Endothelial cell of umbilical vein (primary cell): ENCODE results near the gene L3MBTL4. TPM values are rescaled to one million over a fixed set of nuclear protein-coding genes. Genes with fewer than 3 reads are reported as not detected.
A peak's percentile ranks its signal among the peaks of the same experiment; 100 is the strongest.

ENCODE experiments used
- BruUV-seq: library from RNA; stranded (reverse); fragments of 400-500 nt; replicated peaks from 2 replicates; lab custom pipeline; 2021; lab: Mats Ljungman, UMichigan
- CTCF ChIA-PET: fragments of 300-600, 350-600 bp; sonication (Branson Sonifier 250); formaldehyde crosslinking; loops from one replicate; lab custom pipeline; 2021; ENCODE audit warnings: antibody characterized with exemption, inconsistent platforms; lab: Charles Lee
- POLR2A ChIA-PET: fragments of 300-600, 350-600 bp; sonication (Branson Sonifier 250); formaldehyde crosslinking; loops from one replicate; lab custom pipeline; 2021; ENCODE audit warnings: antibody characterized with exemption, inconsistent platforms; lab: Charles Lee
- DNase-seq: peaks from one replicate; pipeline ENCODE4 v3.0.0-alpha.2; 2011; ENCODE audit warnings: low read depth, low spot score
- FAIRE-seq: peaks from 2 replicates; lab custom pipeline; 2011; peaks lifted over from hg19 to GRCh38; lab: Jason Lieb, UNC
- H2AFZ ChIP-seq: 2 replicates; pipeline ENCODE4 v1.6.0; 2012; ENCODE audit warnings: low read depth, low read length, control low read depth, inconsistent platforms
- H3K27ac ChIP-seq: 2 replicates; pipeline ENCODE4 v1.5.1; 2011; ENCODE audit warnings: low read depth, mild to moderate bottlenecking, control low read depth, low read length, moderate library complexity; ENCODE audit not compliant: insufficient read depth
- H3K27me3 ChIP-seq, 2 experiments: 2 replicates each; pipeline versions ENCODE4 v1.6.0 to v1.6.1; 2011; ENCODE audit warnings: low read length in 2 of 2, mixed read lengths in 1 of 2; ENCODE audit not compliant: control insufficient read depth in 2 of 2, insufficient read depth in 2 of 2
- H3K36me3 ChIP-seq, 2 experiments: 2 replicates in 1 of 2; 3 replicates in 1 of 2; pipeline ENCODE4 v1.5.1; 2011; ENCODE audit warnings: low read length in 2 of 2, mild to moderate bottlenecking in 1 of 2, moderate library complexity in 1 of 2; ENCODE audit not compliant: control insufficient read depth in 2 of 2, insufficient read depth in 2 of 2; ENCODE audit errors: extremely low read depth in 1 of 2
- H3K4me1 ChIP-seq: 3 replicates; pipeline ENCODE4 v1.5.1; 2011; ENCODE audit warnings: mild to moderate bottlenecking, low read length; ENCODE audit not compliant: control insufficient read depth, insufficient read depth; ENCODE audit errors: extremely low read depth
- H3K4me2 ChIP-seq: 2 replicates; pipeline ENCODE4 v1.6.1; 2011; ENCODE audit warnings: low read length, control low read depth, mixed read lengths; ENCODE audit not compliant: insufficient read depth
- H3K4me3 ChIP-seq, 3 experiments: fragments of 200-600 bp in 1 of 3; sonication (generic), shearing (Covaris generic) in 1 of 3; replicated peaks in 1 of 3; 2 replicates each; pipeline ENCODE4 v1.5.1; 2011 to 2016; ENCODE audit warnings: control low read depth in 3 of 3, low read length in 3 of 3, mild to moderate bottlenecking in 2 of 3, inconsistent platforms in 1 of 3, low read depth in 1 of 3, moderate library complexity in 1 of 3; ENCODE audit not compliant: insufficient read depth in 1 of 3
- H3K79me2 ChIP-seq: 2 replicates; pipeline ENCODE4 v1.6.0; 2012; ENCODE audit warnings: low read length, inconsistent platforms; ENCODE audit not compliant: control insufficient read depth, insufficient read depth
- H3K9ac ChIP-seq: replicated peaks from 2 replicates; pipeline ENCODE3; 2011; ENCODE audit warnings: low read length, control low read depth; ENCODE audit not compliant: insufficient read depth; ENCODE audit errors: extremely low read depth
- H3K9me1 ChIP-seq: replicated peaks from 3 replicates; pipeline ENCODE4 v1.6.0; 2011; ENCODE audit warnings: mild to moderate bottlenecking, low read length; ENCODE audit not compliant: control insufficient read depth, insufficient read depth; ENCODE audit errors: extremely low read depth
- H3K9me3 ChIP-seq: replicated peaks from 2 replicates; pipeline ENCODE4 v1.5.1; 2012; ENCODE audit warnings: low read length, inconsistent platforms; ENCODE audit not compliant: control insufficient read depth, insufficient read depth
- H4K20me1 ChIP-seq: replicated peaks from 2 replicates; pipeline ENCODE3; 2011; ENCODE audit warnings: mild to moderate bottlenecking, low read length; ENCODE audit not compliant: control insufficient read depth, insufficient read depth; ENCODE audit errors: extremely low read depth
- EZH2 ChIP-seq: IDR thresholded peaks from 2 replicates; pipeline ENCODE4 v1.6.1; 2012; ENCODE audit warnings: borderline replicate concordance, low read depth, mild to moderate bottlenecking, moderate library complexity, low read length, inconsistent platforms; ENCODE audit not compliant: severe bottlenecking
- FOS ChIP-seq: IDR thresholded peaks from 2 replicates; pipeline ENCODE4 v1.6.1; 2011; ENCODE audit warnings: mild to moderate bottlenecking, low read length, moderate library complexity, borderline replicate concordance; ENCODE audit not compliant: insufficient read depth
- GATA2 ChIP-seq: IDR thresholded peaks from 2 replicates; pipeline ENCODE4 v1.7.0; 2011; ENCODE audit warnings: low read depth, mild to moderate bottlenecking, moderate library complexity, mixed read lengths, low read length; ENCODE audit not compliant: insufficient read length, insufficient read depth
- JUN ChIP-seq: IDR thresholded peaks from 2 replicates; pipeline ENCODE4 v1.6.1; 2011; ENCODE audit warnings: borderline replicate concordance, low read depth; ENCODE audit not compliant: insufficient read length, insufficient read depth
- MYC ChIP-seq: IDR thresholded peaks from one replicate; pipeline ENCODE4 v1.6.1; 2011; ENCODE audit warnings: mild to moderate bottlenecking, low read depth, low read length
- POLR2A ChIP-seq: IDR thresholded peaks from 2 replicates; pipeline ENCODE4 v1.6.1; 2012; ENCODE audit warnings: low read depth, mild to moderate bottlenecking, control low read depth, low read length
- POLR2AphosphoS5 ChIP-seq: IDR thresholded peaks from 2 replicates; pipeline ENCODE4 v1.6.1; 2012; ENCODE audit warnings: low read depth, mild to moderate bottlenecking, control low read depth, low read length, moderate library complexity; ENCODE audit not compliant: insufficient read depth
- dilution Hi-C: fragments of 300-500 bp; cut with MboI; formaldehyde crosslinking; loops from one replicate; pipeline ENCODE4 v1.15.0; 2019; ENCODE audit warnings: low sequenced_read_pairs; ENCODE audit not compliant: extremely low pct_ligation_motif_present
- intact Hi-C: fragments of 100-400 bp; cut with micrococcal nuclease; formaldehyde crosslinking; loops from one replicate; pipeline ENCODE4 v1.10.0; 2022
- polyA plus RNA-seq, 4 experiments: library from polyadenylated mRNA; depleted of rRNA in 3 of 4; stranded (reverse) in 3 of 4; unstranded in 1 of 4; fragments of >200 nt; gene quantifications; 2 replicates each; pipeline versions ENCODE4 v1.2.1 to v1.2.3, GENCODE V29; 2011 to 2012; ENCODE audit warnings: missing spikeins in 1 of 4
- total RNA-seq: library from RNA; stranded (reverse); gene quantifications from 2 replicates; pipeline ENCODE4 v1.2.3, GENCODE V29; 2021
- TF ChIP-seq, protein P1 (sequence below): IDR thresholded peaks from 2 replicates; pipeline ENCODE4 v1.6.1; 2011; ENCODE audit not compliant: insufficient read depth, insufficient read length
- TF ChIP-seq, protein P2 (sequence below), 2 donors: IDR thresholded peaks; 1 replicate in 1 of 2; 2 replicates in 1 of 2; pipeline ENCODE4 v1.5.1; 2011; ENCODE audit warnings: low read length in 2 of 2, mild to moderate bottlenecking in 2 of 2, moderate library complexity in 2 of 2, control low read depth in 1 of 2, inconsistent platforms in 1 of 2, low read depth in 1 of 2; ENCODE audit not compliant: insufficient read depth in 1 of 2; ENCODE audit errors: extremely low read depth in 1 of 2

The L3MBTL4 gene
- total and polyA plus RNA-seq, 2 donors (not counting 3 experiments of a cell fraction or from before 2014, with no cell fraction given) = 0.80 TPM; not detected in 1

DNA sequence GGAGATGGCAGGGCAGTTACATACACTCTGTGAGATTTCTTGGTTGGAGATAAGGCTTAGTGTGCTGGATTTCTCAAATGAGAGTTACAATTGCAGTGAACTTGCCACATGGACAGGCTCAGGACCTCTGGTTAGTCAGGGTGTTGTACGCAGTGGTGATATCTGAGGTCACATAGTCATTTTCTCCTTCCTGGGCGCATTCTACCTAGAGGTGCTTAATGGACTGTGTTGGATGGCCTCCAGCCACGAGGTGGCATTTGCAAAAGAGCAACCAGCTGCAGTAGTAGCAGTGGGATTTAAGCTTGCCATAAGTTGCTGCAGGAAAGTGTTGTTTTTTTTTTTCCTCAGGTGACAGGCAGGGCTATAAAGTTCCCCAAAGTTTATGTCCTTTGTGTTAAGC lies 345.6 kb downstream of the L3MBTL4 start:
- no peak overlapping the region for H3K27ac ChIP-seq
- H3K79me2 ChIP-seq = no peaks in the 10 kb centered on the region
- intact Hi-C loops = no loop called here
- H3K4me2 ChIP-seq = no peak overlapping the region
- no peaks in the 10 kb centered on the region for H3K36me3 ChIP-seq
- no peak overlapping the region for H3K4me3 ChIP-seq
- H2AFZ ChIP-seq = peak overlapping the region; percentile 53
- H3K4me1 ChIP-seq = no peaks in the 10 kb centered on the region
- POLR2A ChIA-PET = no interaction called here
- no peaks in the 10 kb centered on the region for H3K9me3 ChIP-seq
- H3K9me1 ChIP-seq = no peaks in the 10 kb centered on the region
- H3K9ac ChIP-seq = no peak overlapping the region
- CTCF ChIA-PET = no interaction called here
- BruUV-seq = no TSS peak
- FAIRE-seq (no peak), DNase-seq (no peak)
- dilution Hi-C loops = no loop called here
- no peaks in the 10 kb centered on the region for H4K20me1 ChIP-seq
- TF ChIP-seq FOS (no peak), POLR2A (no peak), GATA2 (no peak), MYC (no peak), POLR2AphosphoS5 (no peak), EZH2 (no peak), JUN (no peak)
- TF ChIP-seq, protein P1, sequence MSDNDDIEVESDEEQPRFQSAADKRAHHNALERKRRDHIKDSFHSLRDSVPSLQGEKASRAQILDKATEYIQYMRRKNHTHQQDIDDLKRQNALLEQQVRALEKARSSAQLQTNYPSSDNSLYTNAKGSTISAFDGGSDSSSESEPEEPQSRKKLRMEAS = no peak
- TF ChIP-seq, protein P2, sequence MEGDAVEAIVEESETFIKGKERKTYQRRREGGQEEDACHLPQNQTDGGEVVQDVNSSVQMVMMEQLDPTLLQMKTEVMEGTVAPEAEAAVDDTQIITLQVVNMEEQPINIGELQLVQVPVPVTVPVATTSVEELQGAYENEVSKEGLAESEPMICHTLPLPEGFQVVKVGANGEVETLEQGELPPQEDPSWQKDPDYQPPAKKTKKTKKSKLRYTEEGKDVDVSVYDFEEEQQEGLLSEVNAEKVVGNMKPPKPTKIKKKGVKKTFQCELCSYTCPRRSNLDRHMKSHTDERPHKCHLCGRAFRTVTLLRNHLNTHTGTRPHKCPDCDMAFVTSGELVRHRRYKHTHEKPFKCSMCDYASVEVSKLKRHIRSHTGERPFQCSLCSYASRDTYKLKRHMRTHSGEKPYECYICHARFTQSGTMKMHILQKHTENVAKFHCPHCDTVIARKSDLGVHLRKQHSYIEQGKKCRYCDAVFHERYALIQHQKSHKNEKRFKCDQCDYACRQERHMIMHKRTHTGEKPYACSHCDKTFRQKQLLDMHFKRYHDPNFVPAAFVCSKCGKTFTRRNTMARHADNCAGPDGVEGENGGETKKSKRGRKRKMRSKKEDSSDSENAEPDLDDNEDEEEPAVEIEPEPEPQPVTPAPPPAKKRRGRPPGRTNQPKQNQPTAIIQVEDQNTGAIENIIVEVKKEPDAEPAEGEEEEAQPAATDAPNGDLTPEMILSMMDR (IDR thresholded peaks at IDR 0.05; ENCODE audit: extremely low read depth in 1 of 2, insufficient read depth in 1 of 2, low read depth in 1 of 2, low read length in 2 of 2) = no peak
- no peaks in the 10 kb centered on the region for H3K27me3 ChIP-seq
